MM.1S (cell line): Measurements from ENCODE around the gene HSF4.

Source experiments
- CTCF ChIP-seq: fragments of 300-600 bp; sonication (generic); IDR thresholded peaks from 2 replicates; pipeline ENCODE4 v1.5.1; 2016; ENCODE audit warnings: antibody characterized with exemption, low read length, mixed read lengths
- EZH2phosphoT487 ChIP-seq: fragments of 300-600 bp; sonication (generic); IDR thresholded peaks from 2 replicates; pipeline ENCODE4 v1.6.1; 2018; ENCODE audit warnings: antibody characterized with exemption, low read length

GRCh38 chr16:67194260-67194659 lies 29.7 kb downstream of the HSF4 start:
- TF ChIP-seq CTCF: no peak
- no peak for TF ChIP-seq EZH2phosphoT487
